OCI-LY1 (cell line): ENCODE measurements around the gene MYB.

Experiments
- CTCF ChIP-seq: fragments of 200-600 bp; sonication (generic), shearing (Covaris generic); IDR thresholded peaks from 2 replicates; pipeline ENCODE4 v1.5.1; 2017; ENCODE audit warnings: mild to moderate bottlenecking, antibody characterized with exemption, low read length, moderate library complexity, mixed read lengths
- EZH2 ChIP-seq: fragments of 200-600 bp; sonication (generic), shearing (Covaris generic); IDR thresholded peaks from 2 replicates; pipeline ENCODE4 v1.8.0; 2017; ENCODE audit warnings: borderline replicate concordance, mixed run types, mild to moderate bottlenecking, antibody characterized with exemption, low read length, moderate library complexity, mixed read lengths

GRCh38 chr6:135183532-135184440 lies 2.7 kb downstream of the MYB start:
- no peak for TF ChIP-seq EZH2
- TF ChIP-seq CTCF: peak; percentile 93
